Fibroblast of skin of right quadriceps (primary cell): ENCODE results near the gene TMEM126B.
"Not testable (repeated sequence)": the region's sequence is repeated elsewhere in the genome, so short reads cannot be mapped to it uniquely, and the experiment has no call there.

Experiments used
- DNase-seq: peaks from one replicate; pipeline ENCODE4 v3.0.0-alpha.2; 2013

TMEM126B gene

GRCh38 chr11:85651118-85651517 is 22.7 kb downstream of the TMEM126B start:
- no peak for DNase-seq

DNA sequence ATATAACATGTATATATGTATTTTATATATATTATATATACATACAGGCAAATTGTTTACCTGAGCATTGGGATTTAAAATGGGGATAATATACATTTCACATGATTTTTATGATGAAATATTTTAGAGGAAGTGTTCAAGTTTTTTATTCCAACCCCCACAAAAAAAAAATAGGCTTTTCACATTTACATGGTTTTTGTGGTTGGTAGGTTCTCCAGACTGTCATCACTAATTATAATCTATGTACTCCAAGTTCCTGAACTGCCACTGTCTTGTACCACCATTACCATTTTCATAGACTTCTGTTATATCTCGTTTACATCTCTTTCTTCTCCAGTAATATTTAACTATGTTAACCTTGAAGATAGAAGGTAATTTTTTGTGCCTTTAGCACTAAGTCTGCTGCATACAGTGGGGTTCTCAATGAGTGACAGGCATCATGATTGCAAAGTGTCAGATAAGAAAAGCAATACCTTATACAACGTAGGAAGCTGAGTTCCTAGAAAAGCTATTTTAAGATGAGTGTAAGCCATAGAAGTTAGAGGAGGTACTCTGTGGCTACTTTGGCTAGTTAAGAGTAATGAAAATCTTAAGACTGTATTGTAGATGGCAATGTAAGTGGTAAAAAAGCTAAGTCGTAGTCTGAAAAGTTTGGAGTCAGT is 24.5 kb downstream of the TMEM126B start:
- DNase-seq: no peak

DNA sequence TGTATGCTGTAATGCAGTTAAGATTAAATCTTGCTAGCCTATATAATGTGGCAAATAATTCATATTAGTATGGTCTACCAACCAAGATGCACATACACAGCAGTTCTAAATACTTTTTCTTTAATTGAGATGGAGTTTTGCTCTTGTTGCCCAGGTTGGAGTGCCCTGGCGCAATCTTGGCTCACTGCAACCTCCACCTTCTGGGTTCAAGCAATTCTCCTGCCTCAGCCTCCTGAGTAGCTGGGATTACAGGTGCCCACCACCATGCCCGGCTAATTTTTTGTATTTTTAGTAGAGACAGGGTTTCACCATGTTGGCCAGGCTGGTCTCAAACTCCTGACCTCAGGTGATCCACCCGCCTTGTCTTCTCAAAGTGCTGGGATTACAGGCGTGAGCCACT is 25.9 kb downstream of the TMEM126B start:
- DNase-seq: not testable (repeated sequence)

- DNase-seq: no peak
Measured at GRCh38 chr11:85656777-85657176, 28.4 kb downstream of the TMEM126B start.

- DNase-seq: no peak
Measured at GRCh38 chr11:85658180-85658579, 29.8 kb downstream of the TMEM126B start.

DNA sequence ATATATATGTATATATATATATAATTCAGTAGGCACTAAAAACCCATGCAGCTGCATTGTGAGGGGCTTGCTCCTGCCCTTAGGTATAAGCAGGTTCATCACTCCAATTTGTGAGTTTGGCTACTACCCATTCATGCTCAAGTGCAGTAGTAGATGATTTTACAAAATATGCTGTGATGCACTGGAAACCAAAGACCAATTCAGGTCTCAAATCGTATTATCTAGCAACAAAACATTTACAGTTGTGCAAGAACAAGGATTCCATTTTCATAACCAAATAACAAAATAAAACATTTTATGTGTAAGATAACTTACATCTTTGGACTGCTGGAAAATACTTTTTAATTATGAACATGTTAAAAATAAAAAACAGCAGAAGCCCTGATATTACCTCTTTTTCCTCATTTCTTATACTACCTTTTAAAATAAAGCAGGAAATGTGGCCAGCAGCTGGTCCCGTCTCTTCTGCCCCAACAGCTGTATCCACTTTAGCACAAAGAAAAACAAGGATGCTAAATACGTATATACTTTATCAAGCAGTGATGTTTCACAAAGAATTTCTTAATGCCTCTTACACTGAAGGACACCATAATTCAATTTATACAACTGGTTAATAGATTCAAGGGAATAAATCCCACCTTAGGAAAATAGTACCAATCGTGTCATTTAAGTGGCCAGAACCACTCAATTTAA is 33.7 kb downstream of the TMEM126B start:
- DNase-seq: no peak

GRCh38 chr11:85663080-85663752 is 34.8 kb downstream of the TMEM126B start:
- no peak for DNase-seq

DNA sequence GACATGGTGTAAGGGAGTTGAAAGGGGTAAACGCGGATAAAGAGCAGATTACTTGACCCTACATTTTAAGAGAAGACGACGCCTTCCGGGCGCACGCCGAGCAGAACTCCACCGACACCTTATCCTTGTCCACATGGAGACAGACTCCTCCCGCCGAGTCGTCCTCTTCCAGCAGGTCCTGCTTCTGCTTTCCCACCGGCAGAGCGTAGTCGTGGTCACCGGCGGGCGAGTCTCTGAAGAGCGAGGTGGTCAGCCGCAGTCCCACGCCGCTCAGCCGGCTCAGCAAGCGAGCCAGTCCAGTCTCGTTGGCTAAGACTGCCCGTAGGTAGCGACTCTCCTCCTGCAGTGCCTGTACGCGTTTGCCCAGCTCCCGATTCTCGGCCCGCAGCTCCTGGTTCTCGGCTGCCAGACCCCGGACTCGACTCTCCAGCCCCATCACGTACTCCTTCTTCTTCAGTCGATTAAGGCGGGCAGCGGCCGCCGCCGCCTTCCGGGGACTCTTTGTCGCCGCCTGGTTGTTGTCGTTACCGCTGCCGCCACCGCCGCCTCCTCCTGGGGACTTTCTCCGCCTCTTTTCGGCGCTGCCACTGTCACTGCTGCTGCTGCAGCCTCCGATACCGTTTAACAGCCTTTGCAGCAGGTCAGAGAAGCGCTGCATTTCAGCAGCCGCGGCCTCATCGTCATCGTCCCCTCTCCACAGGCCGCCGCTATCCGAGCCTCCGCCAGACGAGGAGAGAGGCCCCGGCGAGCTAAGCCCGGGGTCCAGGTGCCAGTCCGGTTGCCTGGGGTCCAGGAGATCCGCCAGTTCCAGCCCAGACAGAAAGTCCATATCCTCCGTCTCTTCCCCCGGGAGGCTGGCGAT is 35.6 kb downstream of the TMEM126B start:
- peak; percentile 66 for DNase-seq

- peak; percentile 96 for DNase-seq
Measured at GRCh38 chr11:85664615-85665481, 36.5 kb downstream of the TMEM126B start, which contains the start of gene CREBZF. TSS of gene CREBZF (minus strand) at chr11:85665129. CDS start at chr11:85664875, 254 bp downstream.

- DNase-seq: no peak
Measured at GRCh38 chr11:85665733-85666132, 37.3 kb downstream of the TMEM126B start.

GRCh38 chr11:85666687-85667086 is 38.3 kb downstream of the TMEM126B start:
- no peak for DNase-seq

- DNase-seq: no peak
Measured at GRCh38 chr11:85668157-85668556, 39.8 kb downstream of the TMEM126B start.

DNA sequence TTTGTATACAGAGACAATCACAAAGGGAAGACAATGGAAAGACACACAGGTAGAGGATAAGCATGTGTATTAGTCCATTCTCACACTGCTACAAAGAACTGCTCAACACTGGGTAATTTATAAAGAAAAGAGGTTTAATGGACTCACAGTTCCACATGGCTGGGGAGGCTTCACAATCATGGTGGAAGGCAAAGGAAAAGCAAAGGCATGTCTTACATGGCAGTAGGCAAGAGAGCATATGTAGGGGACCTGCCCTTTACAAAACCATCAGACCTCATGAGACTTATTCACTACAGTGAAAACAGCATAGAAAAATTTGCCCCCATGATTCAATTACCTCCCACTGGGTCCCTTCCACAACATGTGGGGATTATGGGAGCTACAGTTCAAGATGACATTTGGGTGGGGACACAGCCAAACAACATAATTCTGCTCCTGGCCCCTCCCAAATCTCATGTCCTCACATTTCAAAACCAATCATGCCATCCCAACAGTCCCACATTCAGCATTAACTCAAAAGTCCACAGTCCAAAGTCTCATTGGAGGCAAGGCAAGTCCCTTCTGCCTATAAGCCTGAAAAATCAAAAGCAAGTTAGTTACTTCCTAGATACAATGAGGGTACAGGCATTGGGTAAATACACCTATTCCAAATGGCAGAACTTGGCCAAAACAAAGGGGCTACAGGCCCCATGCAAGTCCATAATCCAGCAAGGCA is 42.7 kb downstream of the TMEM126B start:
- DNase-seq: not testable (repeated sequence)

DNA sequence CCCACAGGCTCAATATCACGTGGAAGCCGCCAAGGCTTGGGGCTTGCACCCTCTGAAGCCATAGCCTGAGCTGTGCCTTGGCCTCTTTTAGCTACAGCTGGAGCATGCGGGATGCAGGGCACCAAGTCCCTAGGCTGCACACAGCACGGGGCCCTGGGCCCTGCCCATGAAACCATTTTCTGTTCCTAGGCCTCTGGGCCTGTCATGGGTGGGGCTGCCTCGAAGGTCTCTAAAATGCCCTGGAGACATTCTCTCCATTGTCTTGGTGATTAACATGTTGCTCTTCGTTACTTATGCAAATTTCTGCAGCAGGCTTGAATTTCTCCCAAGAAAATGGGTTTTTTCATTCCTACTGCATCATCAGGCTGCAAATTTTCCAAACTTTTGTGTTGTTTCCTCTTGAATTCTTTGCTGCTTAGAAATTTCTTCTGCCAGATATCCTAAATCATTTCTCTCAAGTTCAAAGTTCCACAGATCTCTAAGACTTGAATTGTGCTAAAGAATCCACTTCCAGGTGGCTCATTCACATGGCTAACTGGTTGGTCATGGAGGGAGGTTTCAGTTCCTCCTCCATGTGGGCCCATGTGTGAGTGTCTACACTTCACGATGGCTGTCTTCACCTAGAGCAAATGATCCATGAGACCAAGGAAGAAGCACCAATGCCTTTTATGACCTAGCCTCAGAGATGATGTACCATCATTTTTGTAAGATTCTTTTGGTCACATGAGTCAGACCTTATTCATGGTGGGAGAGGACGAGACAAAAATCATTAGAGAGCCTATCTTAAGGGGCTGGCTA is 43.9 kb downstream of the TMEM126B start:
- DNase-seq: peak; percentile 69

DNA sequence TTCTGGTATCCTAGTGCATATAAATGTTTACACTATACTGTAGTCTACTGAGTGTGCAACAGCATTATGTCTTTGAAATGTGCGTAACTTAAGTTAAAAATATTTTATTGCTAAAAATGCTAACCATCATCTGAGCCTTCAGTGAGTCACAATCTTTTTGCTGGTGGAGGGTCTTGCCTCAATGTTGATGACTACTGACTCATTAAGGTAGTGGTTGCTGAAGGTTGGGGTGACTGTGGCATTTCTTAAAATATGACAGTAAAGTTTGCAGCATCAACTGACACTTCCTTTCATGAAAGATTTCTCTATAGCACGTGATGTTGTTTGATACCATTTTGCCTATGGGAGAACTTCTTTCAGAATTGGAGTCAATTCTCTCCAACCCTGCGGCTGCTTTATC is 45.0 kb downstream of the TMEM126B start:
- DNase-seq: peak; percentile 46

DNA sequence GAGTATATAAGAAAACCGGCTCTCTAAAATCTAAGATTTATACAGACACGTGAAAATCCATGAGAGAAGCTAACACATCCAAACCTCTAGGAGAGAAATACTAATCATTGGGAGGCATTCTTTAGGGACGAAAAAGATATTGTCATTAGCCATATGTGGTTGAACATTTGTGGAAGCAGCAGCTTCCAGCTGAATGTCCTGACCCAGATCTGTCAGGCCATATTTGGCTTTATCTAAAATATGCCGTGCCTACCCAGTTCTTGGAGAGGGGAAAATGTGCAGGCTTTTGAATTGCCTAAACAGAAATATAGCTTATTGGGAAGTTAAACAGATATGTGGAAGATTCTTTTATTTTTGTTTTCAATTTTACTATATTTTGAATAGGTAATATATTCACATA is 51.2 kb downstream of the TMEM126B start:
- DNase-seq: no peak

DNA sequence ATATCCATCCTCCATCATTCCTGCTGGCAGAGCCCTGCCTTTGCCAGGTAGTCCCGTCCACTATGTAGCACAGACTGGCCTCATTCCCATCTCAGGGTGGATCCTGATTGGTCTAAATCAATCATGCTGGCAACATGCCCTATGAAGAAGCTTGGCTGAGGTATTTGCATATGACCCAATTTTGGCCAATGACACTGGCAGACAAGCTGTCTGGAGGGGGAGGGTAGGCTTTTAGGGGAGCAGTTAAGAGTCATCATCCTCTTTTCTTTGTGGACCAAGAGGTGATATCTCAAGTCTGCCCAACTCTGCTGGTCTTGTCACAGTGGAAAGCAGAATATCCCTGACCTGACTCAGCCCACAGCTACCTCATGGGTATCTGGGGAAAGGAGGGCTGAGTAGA is 52.5 kb downstream of the TMEM126B start:
- DNase-seq: no peak

- DNase-seq: peak; percentile 56
Measured at GRCh38 chr11:85682330-85683305, 54.2 kb downstream of the TMEM126B start.
